GM12878 (cell line): ENCODE results near the gene ADGRB2. TPM values are rescaled to one million over a fixed set of nuclear protein-coding genes. Genes with fewer than 3 reads are reported as not detected.
A peak's percentile ranks its signal among the peaks of the same experiment; 100 is the strongest.

ENCODE experiments used
- ATF2 ChIP-seq: IDR thresholded peaks from 2 replicates; pipeline ENCODE4 v1.6.1; 2012; ENCODE audit warnings: low read length, inconsistent platforms
- CEBPZ ChIP-seq: fragments of 150-350 bp; IDR thresholded peaks from 2 replicates; pipeline ENCODE4 v1.6.1; 2016; ENCODE audit warnings: low read depth, low read length
- CUX1 ChIP-seq: IDR thresholded peaks from 2 replicates; pipeline ENCODE4 v1.6.1; 2012; ENCODE audit warnings: improper control_type of control experiment, low read depth, low read length; ENCODE audit not compliant: insufficient replicate concordance
- E4F1 ChIP-seq: fragments of 450-650 bp; IDR thresholded peaks from 2 replicates; pipeline ENCODE4 v1.6.1; 2018; ENCODE audit warnings: borderline replicate concordance, mild to moderate bottlenecking; ENCODE audit not compliant: partially characterized antibody
- GATAD2B ChIP-seq: fragments of 450-650 bp; conservative IDR thresholded peaks from 2 replicates; pipeline ENCODE4 v1.6.1; 2017; ENCODE audit warnings: low read depth, mild to moderate bottlenecking, moderate library complexity
- HDAC2 ChIP-seq: fragments of 200-600 bp; sonication (generic); IDR thresholded peaks from 2 replicates; pipeline ENCODE4 v1.6.1; 2017
- NR2F1 ChIP-seq: fragments of 450-650 bp; conservative IDR thresholded peaks from 2 replicates; pipeline ENCODE4 v1.6.1; 2017; ENCODE audit warnings: mild to moderate bottlenecking
- STAT3 ChIP-seq: IDR thresholded peaks from 2 replicates; pipeline ENCODE4 v1.6.1; 2011; ENCODE audit warnings: low read depth, low read length, improper control_type of control experiment
- TAF1 ChIP-seq: IDR thresholded peaks from 2 replicates; pipeline ENCODE4 v1.6.1; 2011; ENCODE audit warnings: mild to moderate bottlenecking, low read depth, low read length, borderline replicate concordance
- ZNF217 ChIP-seq: fragments of 450-650 bp; IDR thresholded peaks from 2 replicates; pipeline ENCODE4 v1.6.1; 2017; ENCODE audit warnings: antibody characterized with exemption, mild to moderate bottlenecking
- polyA plus RNA-seq, 11 experiments: library from polyadenylated mRNA; depleted of rRNA in 4 of 11; unstranded in 6 of 11; stranded (reverse) in 5 of 11; fragments of >200 nt; fragmentation: Nextera tagmentation in 4 of 11; fragmentation: Illumina TruSeq in 1 of 11; extraction: Ambion mirVana in 4 of 11; extraction: Trizol in 1 of 11; gene quantifications; 1 replicate in 1 of 11; 2 replicates in 10 of 11; pipeline versions ENCODE4 v1.2.1 to v1.2.3, GENCODE V29; 2011 to 2016; ENCODE audit warnings: inconsistent platforms in 2 of 11, missing spikeins in 2 of 11, low read depth in 1 of 11
- total RNA-seq, 4 experiments: library from RNA; depleted of rRNA in 3 of 4; stranded (reverse); fragments of >200 nt in 3 of 4; fragmentation: Illumina TruSeq in 1 of 4; extraction: Trizol in 1 of 4; gene quantifications; 2 replicates each; pipeline versions ENCODE4 v1.2.1 to v1.2.3, GENCODE V29; 2013 to 2021
- TF ChIP-seq, protein P1 (sequence below): fragments of 150-350 bp; IDR thresholded peaks from 2 replicates; pipeline ENCODE4 v1.6.1; 2014; ENCODE audit warnings: mild to moderate bottlenecking, low read depth, low read length
- TF ChIP-seq, protein P2 (sequence below): fragments of 450-650 bp; IDR thresholded peaks from 2 replicates; pipeline ENCODE4 v1.6.1; 2017; ENCODE audit warnings: low read depth, mild to moderate bottlenecking, moderate library complexity

ADGRB2 gene
- total and polyA plus RNA-seq, 10 of the 15 experiments (the other 5 are each of a cell fraction or from before 2014, with no cell fraction given): 0.11 to 0.33 (median 0.18) TPM; not detected in 4

DNA sequence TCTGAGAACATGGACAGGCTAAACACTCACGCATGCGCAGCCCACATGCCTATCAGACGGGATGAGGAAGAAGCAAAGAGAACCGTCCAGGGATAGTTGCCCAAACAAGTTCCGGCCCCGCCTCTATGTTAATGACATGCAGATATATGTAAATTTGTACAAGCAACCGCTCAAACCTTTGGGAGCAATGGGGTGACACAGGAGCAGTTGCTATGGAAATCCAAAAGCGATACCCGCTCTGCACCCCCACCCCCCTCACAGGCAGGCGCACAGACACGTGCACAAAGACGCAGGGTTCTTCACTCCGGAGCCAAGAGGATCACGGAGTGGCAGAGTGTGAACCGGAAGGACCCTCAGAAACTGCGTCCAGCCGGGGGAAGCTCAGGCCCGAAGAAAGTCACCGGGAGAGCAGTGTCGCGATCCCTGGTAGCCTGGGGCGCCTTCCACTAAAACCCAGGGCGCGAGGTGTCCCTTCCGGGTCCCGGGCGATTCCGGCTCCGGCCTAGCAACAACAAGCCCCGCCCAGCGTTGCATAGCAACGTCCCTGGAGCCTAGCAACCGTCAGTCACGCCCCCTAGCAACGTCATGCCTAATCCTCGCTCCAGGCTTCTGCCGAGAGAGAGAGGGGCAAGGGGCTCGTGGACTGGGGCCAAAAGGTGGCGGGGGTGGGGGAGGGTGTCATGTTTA, 24.1 kb upstream of the ADGRB2 start (continued):
- TF ChIP-seq, protein P1, sequence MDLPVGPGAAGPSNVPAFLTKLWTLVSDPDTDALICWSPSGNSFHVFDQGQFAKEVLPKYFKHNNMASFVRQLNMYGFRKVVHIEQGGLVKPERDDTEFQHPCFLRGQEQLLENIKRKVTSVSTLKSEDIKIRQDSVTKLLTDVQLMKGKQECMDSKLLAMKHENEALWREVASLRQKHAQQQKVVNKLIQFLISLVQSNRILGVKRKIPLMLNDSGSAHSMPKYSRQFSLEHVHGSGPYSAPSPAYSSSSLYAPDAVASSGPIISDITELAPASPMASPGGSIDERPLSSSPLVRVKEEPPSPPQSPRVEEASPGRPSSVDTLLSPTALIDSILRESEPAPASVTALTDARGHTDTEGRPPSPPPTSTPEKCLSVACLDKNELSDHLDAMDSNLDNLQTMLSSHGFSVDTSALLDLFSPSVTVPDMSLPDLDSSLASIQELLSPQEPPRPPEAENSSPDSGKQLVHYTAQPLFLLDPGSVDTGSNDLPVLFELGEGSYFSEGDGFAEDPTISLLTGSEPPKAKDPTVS: no peak
- TF ChIP-seq NR2F1: no peak
- TF ChIP-seq CUX1: no peak
- peak; percentile 63 for TF ChIP-seq GATAD2B
- no peak for TF ChIP-seq ZNF217
- TF ChIP-seq, protein P2, sequence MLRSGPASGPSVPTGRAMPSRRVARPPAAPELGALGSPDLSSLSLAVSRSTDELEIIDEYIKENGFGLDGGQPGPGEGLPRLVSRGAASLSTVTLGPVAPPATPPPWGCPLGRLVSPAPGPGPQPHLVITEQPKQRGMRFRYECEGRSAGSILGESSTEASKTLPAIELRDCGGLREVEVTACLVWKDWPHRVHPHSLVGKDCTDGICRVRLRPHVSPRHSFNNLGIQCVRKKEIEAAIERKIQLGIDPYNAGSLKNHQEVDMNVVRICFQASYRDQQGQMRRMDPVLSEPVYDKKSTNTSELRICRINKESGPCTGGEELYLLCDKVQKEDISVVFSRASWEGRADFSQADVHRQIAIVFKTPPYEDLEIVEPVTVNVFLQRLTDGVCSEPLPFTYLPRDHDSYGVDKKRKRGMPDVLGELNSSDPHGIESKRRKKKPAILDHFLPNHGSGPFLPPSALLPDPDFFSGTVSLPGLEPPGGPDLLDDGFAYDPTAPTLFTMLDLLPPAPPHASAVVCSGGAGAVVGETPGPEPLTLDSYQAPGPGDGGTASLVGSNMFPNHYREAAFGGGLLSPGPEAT: peak; percentile 35; the same call in 1 of the 2 replicates
- no peak for TF ChIP-seq TAF1
- no peak for TF ChIP-seq HDAC2
- TF ChIP-seq E4F1: peak; percentile 80
- no peak for TF ChIP-seq CEBPZ
- no peak for TF ChIP-seq STAT3
- TF ChIP-seq ATF2: no peak
